HCEC 1CT (cell line): ENCODE results near the gene FOXD2.

Experiments
- DNase-seq: peaks from one replicate; pipeline ENCODE4 v3.0.0-alpha.2; 2017

The FOXD2 gene

DNA sequence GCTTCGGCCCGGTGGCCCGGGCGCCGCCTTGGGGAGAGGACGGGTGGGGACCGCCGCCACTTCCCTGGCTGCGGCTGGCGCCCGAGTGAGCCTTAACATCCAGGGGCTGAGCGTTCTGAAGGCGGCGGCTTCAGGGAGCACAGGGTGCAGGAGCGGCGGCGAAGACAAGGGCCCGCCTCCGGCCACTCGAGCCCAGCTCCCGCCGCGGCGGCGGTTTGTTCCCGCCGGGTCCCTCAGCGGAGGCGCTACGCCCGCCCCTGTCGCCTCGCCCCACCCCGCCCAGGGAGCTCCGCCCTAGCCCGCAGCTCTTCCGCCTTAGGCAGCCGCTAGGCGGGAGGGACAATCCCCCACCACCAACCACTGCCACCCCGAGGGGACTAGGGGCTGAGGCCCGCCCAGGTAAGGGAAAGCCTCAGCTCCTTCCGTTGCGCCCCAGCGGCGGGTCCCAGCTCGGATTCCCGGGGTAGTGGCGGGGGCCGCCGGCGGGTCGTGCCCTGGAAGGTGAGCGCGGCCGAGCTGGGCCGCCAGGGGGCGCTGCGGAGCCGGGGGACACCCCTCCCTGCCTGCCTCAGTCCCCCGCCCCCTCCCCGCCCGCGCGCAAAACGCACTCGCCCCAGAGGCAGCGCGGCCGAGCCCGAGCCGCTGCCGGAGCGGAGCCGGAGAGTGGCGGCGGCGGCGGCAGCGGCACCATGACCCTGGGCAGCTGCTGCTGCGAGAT is at the start of gene FOXD2:
Gene FOXD2, plus strand, starts transcription at position 598 of the 718 bp plus-strand sequence. Its CDS starts 92 bp downstream, at position 690.
- peak; percentile 81 for DNase-seq

GRCh38 chr1:47388891-47389238 is 49.0 kb upstream of the FOXD2 start:
- peak; percentile 54 for DNase-seq

DNA sequence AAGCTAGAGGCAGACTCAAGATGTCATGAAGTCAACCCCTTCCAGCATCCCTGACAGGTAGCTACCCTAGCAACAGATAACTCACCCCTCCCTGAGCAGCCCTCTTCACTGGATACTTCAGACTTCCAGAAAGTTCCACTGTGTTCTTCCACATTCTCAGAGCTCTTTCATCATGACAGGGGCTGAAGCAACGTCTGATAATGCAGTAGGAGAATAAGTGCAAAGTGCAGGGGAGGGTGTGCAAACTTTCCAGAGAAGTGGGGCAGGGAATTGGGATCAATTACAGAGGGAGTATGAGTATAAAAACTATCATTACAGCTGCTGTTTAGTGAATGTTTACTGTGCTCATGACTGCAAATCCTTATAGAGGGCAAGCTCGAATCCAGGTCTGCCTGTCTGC is 48.1 kb upstream of the FOXD2 start:
- no peak for DNase-seq

DNA sequence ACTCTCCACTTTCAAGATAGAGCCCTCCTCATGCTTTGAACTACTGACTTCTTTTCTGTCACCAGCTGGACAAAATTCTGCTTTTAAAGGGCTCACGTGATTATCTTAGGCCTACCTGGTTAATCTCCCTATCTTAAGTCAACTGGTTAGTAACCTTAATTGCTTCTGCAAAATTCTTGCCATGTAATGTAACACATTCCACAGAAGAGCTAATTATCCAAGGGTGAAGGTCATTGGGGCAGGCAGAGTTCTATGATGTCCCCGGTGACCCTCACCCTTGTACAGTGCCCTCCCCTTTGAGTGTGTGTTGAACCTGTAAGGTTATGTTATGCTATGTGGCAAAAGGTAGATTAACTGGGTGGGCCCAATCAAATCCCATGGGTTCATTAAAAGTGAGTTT is 47.0 kb upstream of the FOXD2 start:
- no peak for DNase-seq

DNA sequence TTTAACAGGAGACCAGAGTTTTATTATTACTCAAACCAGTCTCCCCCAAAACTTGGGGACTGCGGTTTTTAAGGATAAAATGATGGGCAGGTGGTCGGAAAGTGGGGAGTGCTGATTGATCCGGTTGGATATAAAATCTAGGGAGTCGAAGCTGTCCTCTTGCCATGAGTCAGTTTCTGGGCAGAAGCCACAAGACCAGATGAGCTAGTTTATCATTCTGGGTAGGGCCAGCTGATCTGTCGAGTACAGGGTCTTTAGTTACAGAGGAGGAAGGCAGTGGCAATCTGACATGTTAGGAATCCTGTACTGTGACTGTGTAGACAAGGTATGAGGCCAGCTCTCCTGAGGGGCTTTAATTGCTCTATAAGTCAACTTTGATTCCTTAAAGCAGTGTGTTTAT is 44.7 kb upstream of the FOXD2 start:
- DNase-seq, result peak; percentile 12

GRCh38 chr1:47395433-47395832 is 42.4 kb upstream of the FOXD2 start:
- DNase-seq, result no peak

DNA sequence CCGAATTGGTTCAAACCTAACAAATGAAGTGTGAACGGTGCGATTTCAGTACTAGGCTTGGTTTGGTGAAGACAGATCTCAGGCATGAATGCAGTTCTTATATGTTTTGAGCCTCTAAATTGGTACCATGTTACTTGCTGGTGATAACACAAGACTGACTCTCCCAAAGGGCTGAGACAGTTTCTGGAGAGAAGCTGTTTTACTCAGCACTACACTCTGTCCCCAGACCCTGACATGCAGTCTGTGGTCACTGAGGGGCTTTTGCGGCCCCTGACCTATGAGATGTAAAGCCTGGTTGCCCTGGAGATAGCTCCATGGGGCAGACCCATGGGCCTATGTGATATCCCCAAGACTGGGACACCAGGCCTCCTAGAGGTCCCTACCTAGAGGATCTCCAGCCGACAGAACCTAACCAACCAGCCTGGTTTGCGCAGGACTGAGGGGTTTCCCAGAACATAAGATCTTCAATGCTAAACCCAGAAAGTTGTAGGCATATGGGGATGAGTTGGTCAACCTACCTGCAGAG is 41.1 kb upstream of the FOXD2 start:
- no peak for DNase-seq

GRCh38 chr1:47399138-47399845 is 38.6 kb upstream of the FOXD2 start:
- DNase-seq, result no peak

DNA sequence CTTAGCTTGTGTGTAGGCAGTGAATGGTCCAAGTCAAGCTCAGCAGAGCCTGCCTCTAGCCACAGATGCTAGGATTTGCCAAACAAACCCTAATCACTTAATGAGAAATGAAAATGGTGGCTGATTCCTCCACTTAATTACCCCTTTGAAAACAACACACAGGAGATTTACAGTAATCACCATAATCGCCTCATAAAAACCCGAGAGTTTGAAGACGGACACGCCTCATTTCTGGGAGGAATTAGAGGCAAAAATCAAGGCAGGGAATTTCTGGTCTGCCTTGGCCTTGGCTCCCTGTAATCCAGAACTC is 38.0 kb upstream of the FOXD2 start:
- no peak for DNase-seq

- no peak for DNase-seq
Measured at GRCh38 chr1:47401761-47402160, 36.1 kb upstream of the FOXD2 start.

DNA sequence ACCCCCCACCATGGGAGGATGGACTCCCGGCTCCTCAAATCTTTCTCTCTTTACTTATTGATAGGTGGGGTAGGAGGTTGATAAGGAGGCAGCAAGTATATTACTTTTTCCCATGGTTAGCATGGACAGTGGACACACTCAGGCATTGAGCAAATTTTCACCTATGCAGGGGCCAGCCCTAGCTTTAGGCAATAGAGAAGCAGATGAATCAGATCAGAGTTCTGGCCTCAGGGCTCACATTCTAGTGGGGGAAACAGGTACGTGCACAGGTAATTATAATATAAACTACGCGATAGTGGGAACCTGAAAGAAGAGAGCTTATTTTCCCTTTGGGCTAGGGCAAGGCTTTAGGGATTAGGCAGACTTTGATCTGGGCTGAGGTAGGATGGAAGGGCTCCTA is 35.3 kb upstream of the FOXD2 start:
- no peak for DNase-seq

DNA sequence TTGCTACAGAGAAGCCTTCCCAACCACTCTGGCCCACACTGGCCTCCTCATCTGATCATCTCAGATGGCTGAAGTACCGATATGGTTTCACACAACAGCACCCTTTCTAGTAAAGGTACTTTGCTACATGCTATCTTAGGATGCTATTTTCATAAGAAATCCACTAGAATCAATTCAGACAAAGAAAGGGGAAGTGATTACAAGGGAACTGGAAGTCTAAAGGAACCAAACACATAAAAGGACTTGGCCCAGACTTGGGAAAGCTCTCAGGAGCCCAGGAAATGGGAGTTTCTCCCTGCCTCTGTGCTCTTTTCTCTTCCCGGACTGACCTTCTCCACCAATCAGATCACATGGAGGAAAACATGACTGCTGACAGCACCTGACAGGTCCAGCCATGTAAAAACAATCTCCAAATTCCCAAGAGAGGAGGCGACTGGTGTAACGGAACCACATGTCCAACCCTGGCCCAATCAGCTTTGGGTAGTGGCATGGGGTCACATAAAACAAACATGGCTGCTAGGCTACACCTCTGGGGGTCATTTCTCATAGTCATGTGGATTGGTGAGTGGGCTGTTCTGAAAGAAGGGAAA is 34.4 kb upstream of the FOXD2 start:
- no peak for DNase-seq

- DNase-seq, result no peak
Measured at GRCh38 chr1:47405697-47406096, 32.1 kb upstream of the FOXD2 start.

GRCh38 chr1:47406966-47407365 is 30.9 kb upstream of the FOXD2 start:
- DNase-seq, result peak; percentile 49

GRCh38 chr1:47407481-47407880 is 30.4 kb upstream of the FOXD2 start:
- DNase-seq, result peak; percentile 63

GRCh38 chr1:47409311-47410067 is 28.4 kb upstream of the FOXD2 start:
- peak; percentile 56 for DNase-seq

DNA sequence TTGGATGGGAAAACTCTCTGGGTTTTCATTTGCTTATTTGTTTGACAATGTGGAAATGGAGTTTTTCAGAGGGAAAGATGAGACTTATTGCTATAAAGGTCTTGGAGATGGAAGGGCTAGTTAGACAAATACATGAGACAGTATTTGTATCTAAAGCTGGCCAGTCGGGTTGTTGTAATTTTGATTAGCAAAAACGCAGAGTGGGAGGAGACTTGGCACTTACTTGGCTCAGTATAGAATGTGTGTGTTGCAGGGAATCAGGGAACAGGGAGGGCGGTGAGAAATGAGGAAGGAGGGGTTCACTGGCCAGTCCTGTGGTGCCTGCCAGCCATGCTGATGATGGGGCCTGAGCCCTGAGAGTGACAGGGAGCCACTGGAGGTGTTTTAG is 27.8 kb upstream of the FOXD2 start:
- DNase-seq, result no peak

DNA sequence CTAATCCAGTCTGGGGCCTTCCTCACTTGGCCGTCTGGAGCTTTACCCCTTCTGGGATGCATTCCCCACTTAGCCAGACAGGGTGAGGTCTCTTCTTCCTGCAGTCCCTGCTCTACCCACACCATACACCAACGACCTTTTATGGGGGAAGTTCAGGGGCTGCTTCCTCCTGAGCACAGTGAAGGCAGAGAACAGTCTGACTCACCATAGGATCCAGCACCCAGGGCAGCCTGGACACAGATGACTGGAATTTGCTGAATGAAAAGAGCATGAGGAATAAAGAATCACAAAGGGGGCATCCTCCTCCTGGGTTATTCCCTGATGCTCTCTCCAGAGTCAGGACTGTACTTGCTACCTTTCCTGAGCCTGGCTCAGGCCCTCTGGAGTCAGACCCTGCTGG is 26.4 kb upstream of the FOXD2 start:
- peak; percentile 23 for DNase-seq

GRCh38 chr1:47412437-47412836 is 25.4 kb upstream of the FOXD2 start:
- DNase-seq, result no peak

DNA sequence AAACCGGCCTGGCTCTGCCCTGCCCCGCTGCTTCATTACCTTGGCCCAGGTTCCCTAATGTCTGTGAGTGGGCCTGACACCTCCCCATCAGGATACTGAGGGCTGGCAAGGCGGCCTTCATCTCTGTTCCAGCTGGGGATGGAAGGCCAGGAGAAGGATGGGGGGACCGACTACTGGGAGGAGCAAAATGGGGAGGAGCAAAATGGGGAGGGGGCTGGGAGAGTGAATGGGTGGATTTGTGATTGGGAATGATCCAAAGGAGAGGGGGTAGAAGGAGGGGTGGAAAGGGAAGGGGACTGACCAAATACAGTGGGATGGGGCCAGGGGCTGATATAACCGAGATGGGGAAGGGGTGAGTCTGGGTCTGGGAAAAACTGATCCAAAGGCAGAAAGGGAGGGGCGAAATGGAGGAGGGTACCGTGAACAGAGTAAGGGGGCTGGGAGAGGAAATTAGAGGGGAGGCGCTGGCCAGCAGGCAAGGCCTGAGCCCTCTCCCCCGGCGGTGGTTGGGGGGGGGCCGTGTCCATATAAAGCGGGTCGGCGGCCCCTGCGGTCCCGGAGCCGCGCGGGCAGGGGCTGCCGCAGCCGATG is 22.0 kb upstream of the FOXD2 start, which contains the start of gene FOXE3:
Gene FOXE3, plus strand, starts transcription at position 558 of the 591 bp plus-strand sequence. Its CDS starts 31 bp downstream, at position 589.
- no peak for DNase-seq

DNA sequence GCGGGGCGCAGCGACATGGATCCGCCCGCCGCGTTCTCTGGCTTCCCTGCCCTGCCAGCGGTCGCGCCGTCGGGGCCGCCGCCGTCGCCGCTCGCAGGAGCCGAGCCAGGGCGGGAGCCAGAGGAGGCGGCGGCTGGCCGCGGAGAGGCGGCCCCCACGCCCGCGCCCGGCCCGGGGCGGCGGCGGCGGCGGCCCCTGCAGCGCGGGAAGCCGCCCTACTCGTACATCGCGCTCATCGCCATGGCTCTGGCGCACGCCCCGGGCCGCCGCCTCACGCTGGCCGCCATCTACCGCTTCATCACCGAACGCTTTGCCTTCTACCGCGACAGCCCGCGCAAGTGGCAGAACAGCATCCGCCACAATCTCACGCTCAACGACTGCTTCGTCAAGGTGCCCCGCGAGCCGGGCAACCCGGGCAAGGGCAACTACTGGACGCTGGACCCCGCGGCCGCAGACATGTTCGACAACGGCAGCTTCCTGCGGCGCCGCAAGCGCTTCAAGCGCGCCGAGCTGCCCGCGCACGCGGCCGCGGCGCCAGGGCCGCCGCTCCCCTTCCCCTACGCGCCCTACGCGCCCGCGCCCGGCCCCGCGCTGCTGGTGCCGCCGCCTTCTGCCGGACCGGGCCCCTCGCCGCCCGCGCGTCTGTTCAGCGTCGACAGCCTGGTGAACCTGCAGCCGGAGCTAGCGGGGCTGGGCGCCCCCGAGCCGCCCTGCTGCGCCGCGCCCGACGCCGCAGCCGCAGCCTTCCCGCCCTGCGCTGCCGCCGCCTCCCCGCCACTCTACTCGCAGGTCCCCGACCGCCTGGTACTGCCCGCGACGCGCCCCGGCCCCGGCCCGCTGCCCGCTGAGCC is 21.3 kb upstream of the FOXD2 start:
- DNase-seq, result no peak
